ENCODE measurements around the gene PLCB1. TPM values are rescaled to one million over a fixed set of nuclear protein-coding genes. Genes with fewer than 3 reads are reported as not detected.

Gene PLCB1
- total and polyA plus RNA-seq, 2 of the 4 experiments (the other 2 are of a cell fraction), result 5.6 to 16.1 TPM

DNA sequence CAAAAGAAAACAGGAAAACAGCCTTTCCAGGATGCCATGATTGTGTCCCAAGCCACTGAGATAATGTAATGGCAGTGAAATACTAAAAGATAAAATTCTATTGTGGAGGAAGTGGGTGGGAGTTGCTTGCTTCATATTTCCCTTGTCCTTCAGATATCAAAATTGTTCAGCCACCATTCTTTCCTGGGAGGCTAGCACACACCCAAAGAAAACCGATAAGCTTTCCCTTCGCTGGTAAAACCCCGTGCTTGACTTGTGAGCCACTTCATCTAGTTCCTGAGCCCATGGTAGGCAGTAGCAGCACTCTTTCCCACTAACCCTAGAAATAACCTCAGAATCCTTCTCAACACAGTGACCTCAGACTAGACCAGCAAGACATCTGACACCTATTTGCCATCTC, 579.4 kb downstream of the PLCB1 start:
- no TSS peak for BruUV-seq (replicated peaks)
- no peak overlapping the region for H2BK120ac ChIP-seq (ENCODE audit: low read depth, low read length)
- no peak overlapping the region for H4K91ac ChIP-seq (ENCODE audit: insufficient read depth, low read depth, low read length)
- no peaks in the 10 kb centered on the region for H3K9me3 ChIP-seq (ENCODE audit: control insufficient read depth, insufficient read depth, low read length)
- no peak overlapping the region for H2AK5ac ChIP-seq (ENCODE audit: low read depth, low read length)
- intact Hi-C loops (cut with micrococcal nuclease) (no loop called here), in situ Hi-C loops (cut with MboI; ENCODE audit: low sequenced_read_pairs) (loop anchor here (25.0 kb wide), 1 partner anchor 299 kb away; no protein-coding TSS in a partner anchor), dilution Hi-C loops (cut with HindIII; ENCODE audit: low sequenced_read_pairs, unreplicated experiment) (no loop called here)
- no peaks in the 10 kb centered on the region for H3K4me1 ChIP-seq (ENCODE audit: control insufficient read depth, insufficient read depth, low read length)
- no peak overlapping the region for H2AK9ac ChIP-seq (replicated peaks; ENCODE audit: low read depth, low read length, poor library complexity)
- H3K14ac ChIP-seq (replicated peaks; ENCODE audit: low read depth, low read length), result no peak overlapping the region
- ChIA-PET POLR2A (ENCODE audit: unreplicated experiment) (no interaction called here), CTCF (no interaction called here)
- no peaks in the 10 kb centered on the region for H4K20me1 ChIP-seq (ENCODE audit: insufficient read depth, low read length)
- H4K8ac ChIP-seq (ENCODE audit: low read depth in 2 of 2, low read length in 2 of 2), result no peak overlapping the region
- DNase-seq (no peak), ATAC-seq (ENCODE audit: low read depth) (no peak)
- no peak overlapping the region for H3K4me3 ChIP-seq (ENCODE audit: insufficient read depth, low read depth, low read length)
- no peak overlapping the region for H3K56ac ChIP-seq (ENCODE audit: extremely low read depth, insufficient read depth, low read length)
- no peak overlapping the region for H3K9ac ChIP-seq (ENCODE audit: low read depth, low read length)
- H3K36me3 ChIP-seq (ENCODE audit: control insufficient read depth, insufficient read depth, low read length), result no peaks in the 10 kb centered on the region
- no peaks in the 10 kb centered on the region for H3K9me1 ChIP-seq (ENCODE audit: insufficient read depth, low read length)
- no peaks in the 10 kb centered on the region for H3K79me1 ChIP-seq (ENCODE audit: low read depth in 1 of 2, low read length in 2 of 2)
- no peak overlapping the region for H4K5ac ChIP-seq (ENCODE audit: low read depth, low read length)
- H3K4me2 ChIP-seq (ENCODE audit: low read depth, low read length), result no peak overlapping the region
- TF ChIP-seq RCOR1 (IDR thresholded peaks at IDR 0.05; ENCODE audit: insufficient replicate concordance, low read length) (no peak), MAFK (IDR thresholded peaks at IDR 0.05; ENCODE audit: low read depth, low read length) (no peak), MXI1 (IDR thresholded peaks at IDR 0.05; ENCODE audit: borderline replicate concordance, low read depth, low read length) (no peak)
- TF ChIP-seq, protein P1, sequence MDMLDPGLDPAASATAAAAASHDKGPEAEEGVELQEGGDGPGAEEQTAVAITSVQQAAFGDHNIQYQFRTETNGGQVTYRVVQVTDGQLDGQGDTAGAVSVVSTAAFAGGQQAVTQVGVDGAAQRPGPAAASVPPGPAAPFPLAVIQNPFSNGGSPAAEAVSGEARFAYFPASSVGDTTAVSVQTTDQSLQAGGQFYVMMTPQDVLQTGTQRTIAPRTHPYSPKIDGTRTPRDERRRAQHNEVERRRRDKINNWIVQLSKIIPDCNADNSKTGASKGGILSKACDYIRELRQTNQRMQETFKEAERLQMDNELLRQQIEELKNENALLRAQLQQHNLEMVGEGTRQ (IDR thresholded peaks at IDR 0.05; ENCODE audit: low read depth, low read length), result no peak
- H3K4ac ChIP-seq (ENCODE audit: low read depth, low read length), result no peak overlapping the region
- no peak overlapping the region for H3K23ac ChIP-seq (ENCODE audit: low read depth, low read length)
- 92% methylated on average over 3 of the region's 3 CpGs; no CpG with 5 or more reads in 1 of the 2 experiments for WGBS, 2 experiments (ENCODE audit: extremely low coverage in 2 of 2, insufficient read length in 1 of 2)
- H3K27ac ChIP-seq (ENCODE audit: insufficient read depth, low read length), result no peak overlapping the region
- H2BK15ac ChIP-seq (ENCODE audit: low read depth, low read length), result no peak overlapping the region
- no peak overlapping the region for H2BK20ac ChIP-seq (ENCODE audit: low read depth, low read length)
- H3K18ac ChIP-seq (ENCODE audit: low read depth, low read length), result no peak overlapping the region
- no peak overlapping the region for H2AFZ ChIP-seq (replicated peaks; ENCODE audit: low read length, poor library complexity)
- H2BK5ac ChIP-seq (ENCODE audit: low read depth, low read length, poor library complexity, severe bottlenecking), result no peak overlapping the region
- no peaks in the 10 kb centered on the region for H3K27me3 ChIP-seq (ENCODE audit: control insufficient read depth, insufficient read depth, low read length)
